Hepatocyte (in vitro differentiated cells): ENCODE data around the gene LRRC40. TPM values are rescaled to one million over a fixed set of nuclear protein-coding genes. Genes with fewer than 3 reads are reported as not detected.

ENCODE experiments used
- DNase-seq: peaks from one replicate; pipeline ENCODE4 v3.0.0-alpha.2; 2016; ENCODE audit warnings: low spot score
- H2AFZ ChIP-seq: fragments of 200-600 bp; sonication (generic); 2 replicates; pipeline ENCODE4 v1.6.0; 2016; ENCODE audit warnings: antibody characterized with exemption, mild to moderate bottlenecking
- H3K27ac ChIP-seq: fragments of 200-600 bp; sonication (generic); 2 replicates; pipeline ENCODE4 v1.5.1; 2016; ENCODE audit warnings: mild to moderate bottlenecking
- H3K27me3 ChIP-seq: fragments of 200-600 bp; sonication (generic); 2 replicates; pipeline ENCODE4 v1.6.1; 2016
- H3K36me3 ChIP-seq: fragments of 200-600 bp; sonication (generic); replicated peaks from 2 replicates; pipeline ENCODE4 v1.5.1; 2016; ENCODE audit warnings: low read depth; ENCODE audit not compliant: insufficient read depth
- H3K4me1 ChIP-seq: fragments of 200-600 bp; sonication (generic); 2 replicates; pipeline ENCODE4 v1.5.1; 2016; ENCODE audit warnings: mild to moderate bottlenecking, moderate library complexity; ENCODE audit not compliant: insufficient read depth
- H3K4me2 ChIP-seq: fragments of 200-600 bp; sonication (generic); 2 replicates; pipeline ENCODE4 v1.6.0; 2016
- H3K4me3 ChIP-seq: fragments of 200-600 bp; sonication (generic); 2 replicates; pipeline ENCODE4 v1.5.1; 2016; ENCODE audit warnings: mild to moderate bottlenecking
- H3K79me2 ChIP-seq: fragments of 200-600 bp; sonication (generic); 2 replicates; pipeline ENCODE4 v1.6.0; 2017; ENCODE audit warnings: mild to moderate bottlenecking
- H3K9me2 ChIP-seq: fragments of 200-600 bp; sonication (generic); replicated peaks from 2 replicates; pipeline ENCODE4 v1.6.0; 2017; ENCODE audit warnings: mild to moderate bottlenecking; ENCODE audit not compliant: insufficient read depth
- H3K9me3 ChIP-seq: fragments of 200-600 bp; sonication (generic); 2 replicates; pipeline ENCODE4 v1.5.1; 2016; ENCODE audit warnings: low read depth, mild to moderate bottlenecking
- H4K20me1 ChIP-seq: fragments of 200-600 bp; sonication (generic); 2 replicates; pipeline ENCODE4 v1.6.0; 2016; ENCODE audit warnings: mild to moderate bottlenecking; ENCODE audit not compliant: insufficient read depth, poor library complexity, severe bottlenecking
- CTCF ChIP-seq: fragments of 200-600 bp; sonication (generic); IDR thresholded peaks from 2 replicates; pipeline ENCODE4 v1.5.1; 2016; ENCODE audit warnings: antibody characterized with exemption, mild to moderate bottlenecking; ENCODE audit not compliant: poor library complexity
- EZH2 ChIP-seq: fragments of 200-600 bp; sonication (generic); IDR thresholded peaks from 2 replicates; pipeline ENCODE4 v1.6.1; 2016; ENCODE audit warnings: antibody characterized with exemption, mild to moderate bottlenecking, borderline replicate concordance
- EZH2phosphoT487 ChIP-seq: fragments of 200-600 bp; sonication (generic); IDR thresholded peaks from one replicate; pipeline ENCODE4 v1.6.1; 2018; ENCODE audit warnings: antibody characterized with exemption, mild to moderate bottlenecking, low read depth, moderate library complexity; ENCODE audit not compliant: unreplicated experiment, severe bottlenecking
- WGBS: methylation state at CpG from one replicate; pipeline ENCODE4 v1.1.6; 2016; ENCODE audit warnings: low lambda C conversion rate; ENCODE audit errors: missing lambda C conversion rate; 5-methylcytosine and 5-hydroxymethylcytosine counted together
- polyA plus RNA-seq: library from polyadenylated mRNA; unstranded; fragments of >200 nt; fragmentation: Nextera tagmentation; extraction: Ambion mirVana; gene quantifications from 2 replicates; pipeline ENCODE4 v1.2.1, GENCODE V29; 2016
- total RNA-seq: library from RNA; depleted of rRNA; stranded (reverse); fragments of >200 nt; gene quantifications from 2 replicates; pipeline ENCODE4 v1.2.3, GENCODE V29; 2014

Gene LRRC40
- total and polyA plus RNA-seq, 2 experiments from 2014 or later, result 9.7 to 24.4 TPM

- Histone ChIP-seq H2AFZ (no peak overlapping the region), H3K9me2 (no peaks in the 10 kb centered on the region), H3K79me2 (peaks cover 91% of the 10 kb centered on the region), H3K27me3 (no peaks in the 10 kb centered on the region), H3K36me3 (no peaks in the 10 kb centered on the region), H3K4me1 (peaks cover 6% of the 10 kb centered on the region), H3K9me3 (no peaks in the 10 kb centered on the region), H4K20me1 (no peaks in the 10 kb centered on the region), H3K4me2 (no peak overlapping the region), H3K4me3 (no peak overlapping the region), H3K27ac (no peak overlapping the region)
- no peak for TF ChIP-seq EZH2
- 78% methylated on average over 2 of the region's 2 CpGs for WGBS
- DNase-seq, result no peak
Observed at GRCh38 chr1:70202173-70202758, 3.1 kb downstream of the LRRC40 start.

- Histone ChIP-seq H3K4me1 (no peaks in the 10 kb centered on the region), H3K9me3 (no peaks in the 10 kb centered on the region), H3K4me3 (no peak overlapping the region), H3K36me3 (no peaks in the 10 kb centered on the region), H3K27me3 (no peaks in the 10 kb centered on the region), H3K79me2 (peaks cover 91% of the 10 kb centered on the region), H3K4me2 (no peak overlapping the region), H3K27ac (no peak overlapping the region), H4K20me1 (no peaks in the 10 kb centered on the region), H3K9me2 (no peaks in the 10 kb centered on the region), H2AFZ (no peak overlapping the region)
- TF ChIP-seq CTCF, result no peak
- 99% methylated on average over 4 of the region's 4 CpGs for WGBS
- DNase-seq, result no peak
Observed at GRCh38 chr1:70200065-70200464, 5.3 kb downstream of the LRRC40 start.

GRCh38 chr1:70196333-70196732 lies 9.0 kb downstream of the LRRC40 start:
- Histone ChIP-seq H3K9me2 (no peaks in the 10 kb centered on the region), H4K20me1 (no peaks in the 10 kb centered on the region), H3K4me1 (no peaks in the 10 kb centered on the region), H3K27me3 (no peaks in the 10 kb centered on the region), H3K4me3 (no peak overlapping the region), H3K9me3 (no peaks in the 10 kb centered on the region), H2AFZ (no peak overlapping the region), H3K79me2 (peaks cover 83% of the 10 kb centered on the region), H3K4me2 (no peak overlapping the region), H3K27ac (no peak overlapping the region), H3K36me3 (no peaks in the 10 kb centered on the region)
- no peak for DNase-seq
- 89% methylated on average over 3 of the region's 3 CpGs for WGBS
- TF ChIP-seq EZH2, result no peak
- no peak for TF ChIP-seq CTCF
- TF ChIP-seq EZH2phosphoT487, result no peak

GRCh38 chr1:70195342-70195741 lies 10.0 kb downstream of the LRRC40 start:
- TF ChIP-seq EZH2phosphoT487 (no peak), CTCF (no peak), EZH2 (no peak)
- Histone ChIP-seq H3K9me3 (no peaks in the 10 kb centered on the region), H3K9me2 (no peaks in the 10 kb centered on the region), H3K27me3 (no peaks in the 10 kb centered on the region), H2AFZ (no peak overlapping the region), H3K27ac (no peak overlapping the region), H4K20me1 (no peaks in the 10 kb centered on the region), H3K4me1 (no peaks in the 10 kb centered on the region), H3K4me3 (no peak overlapping the region), H3K36me3 (no peaks in the 10 kb centered on the region), H3K4me2 (no peak overlapping the region), H3K79me2 (peaks cover 74% of the 10 kb centered on the region)
- no peak for DNase-seq
- 97% methylated on average over 4 of the region's 4 CpGs for WGBS
